DND-41 (cell line): ENCODE results near the gene NDUFAB1.

Experiments used
- EZH2 ChIP-seq: IDR thresholded peaks from 3 replicates; pipeline ENCODE4 v1.6.1; 2012; ENCODE audit warnings: borderline replicate concordance, low read depth, mild to moderate bottlenecking, moderate library complexity, low read length, inconsistent platforms; ENCODE audit not compliant: severe bottlenecking
- TF ChIP-seq, protein P1 (sequence below): IDR thresholded peaks from 2 replicates; pipeline ENCODE4 v1.5.1; 2012; ENCODE audit warnings: borderline replicate concordance, low read length, moderate library complexity, mild to moderate bottlenecking; ENCODE audit not compliant: poor library complexity, severe bottlenecking; ENCODE audit errors: extremely low read depth

DNA sequence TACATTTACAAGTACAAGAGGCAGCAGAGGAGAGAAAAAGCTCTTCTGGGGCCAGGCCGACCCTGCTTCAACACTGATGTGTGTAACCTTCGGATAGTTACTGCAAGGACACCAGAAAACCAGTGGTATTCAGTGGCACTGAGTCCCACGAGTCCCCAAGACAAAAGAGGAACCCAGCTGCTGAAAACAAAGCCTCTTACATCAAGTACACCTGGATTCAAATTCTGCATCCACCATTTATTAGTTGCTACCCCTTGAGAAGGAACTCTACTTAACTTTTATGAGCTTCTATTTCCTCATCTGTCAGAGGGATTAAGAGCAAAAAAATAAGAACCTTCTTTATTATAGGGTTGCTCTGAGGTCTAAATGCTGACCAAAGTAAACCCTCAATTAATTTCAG, 41.6 kb downstream of the NDUFAB1 start:
- TF ChIP-seq EZH2 = no peak
- TF ChIP-seq, protein P1, sequence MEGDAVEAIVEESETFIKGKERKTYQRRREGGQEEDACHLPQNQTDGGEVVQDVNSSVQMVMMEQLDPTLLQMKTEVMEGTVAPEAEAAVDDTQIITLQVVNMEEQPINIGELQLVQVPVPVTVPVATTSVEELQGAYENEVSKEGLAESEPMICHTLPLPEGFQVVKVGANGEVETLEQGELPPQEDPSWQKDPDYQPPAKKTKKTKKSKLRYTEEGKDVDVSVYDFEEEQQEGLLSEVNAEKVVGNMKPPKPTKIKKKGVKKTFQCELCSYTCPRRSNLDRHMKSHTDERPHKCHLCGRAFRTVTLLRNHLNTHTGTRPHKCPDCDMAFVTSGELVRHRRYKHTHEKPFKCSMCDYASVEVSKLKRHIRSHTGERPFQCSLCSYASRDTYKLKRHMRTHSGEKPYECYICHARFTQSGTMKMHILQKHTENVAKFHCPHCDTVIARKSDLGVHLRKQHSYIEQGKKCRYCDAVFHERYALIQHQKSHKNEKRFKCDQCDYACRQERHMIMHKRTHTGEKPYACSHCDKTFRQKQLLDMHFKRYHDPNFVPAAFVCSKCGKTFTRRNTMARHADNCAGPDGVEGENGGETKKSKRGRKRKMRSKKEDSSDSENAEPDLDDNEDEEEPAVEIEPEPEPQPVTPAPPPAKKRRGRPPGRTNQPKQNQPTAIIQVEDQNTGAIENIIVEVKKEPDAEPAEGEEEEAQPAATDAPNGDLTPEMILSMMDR = no peak
